Right atrium auricular region (tissue), 2 donors: Measurements from ENCODE around the gene PDYN. TPM values are rescaled to one million over a fixed set of nuclear protein-coding genes. Genes with fewer than 3 reads are reported as not detected.

ENCODE experiments used
- DNase-seq: peaks from one replicate; pipeline ENCODE4 v3.0.0-alpha.2; 2019; ENCODE audit warnings: low spot score
- H3K27ac ChIP-seq, 2 donors: fragments of 200-600 bp; sonication (generic); 1 replicate in 1 of 2; 2 replicates in 1 of 2; pipeline ENCODE4 v1.5.1; 2016 to 2019
- H3K27me3 ChIP-seq, 2 donors: fragments of 200-600 bp; sonication (generic); one replicate each; pipeline versions ENCODE4 v1.5.1 to v1.6.0; 2017 to 2019
- H3K36me3 ChIP-seq: fragments of 200-600 bp; sonication (generic); one replicate; pipeline ENCODE4 v1.5.1; 2016
- H3K4me1 ChIP-seq, 2 donors: fragments of 200-600 bp; sonication (generic); one replicate each; pipeline versions ENCODE4 v1.5.1 to v1.6.0; 2017 to 2019
- H3K4me3 ChIP-seq, 2 donors: fragments of 200-600 bp; sonication (generic); 1 replicate in 1 of 2; 2 replicates in 1 of 2; pipeline ENCODE4 v1.5.1; 2017 to 2019; ENCODE audit warnings: mild to moderate bottlenecking in 1 of 2, moderate library complexity in 1 of 2
- H3K9me3 ChIP-seq, 2 donors: fragments of 200-600 bp; sonication (generic); one replicate each; pipeline ENCODE4 v1.5.1; 2019
- CTCF ChIP-seq, 2 donors: fragments of 200-600 bp; sonication (generic); IDR thresholded peaks; one replicate each; pipeline ENCODE4 v1.5.1; 2019; ENCODE audit warnings: antibody characterized with exemption in 2 of 2
- total RNA-seq, 2 donors: library from RNA; depleted of rRNA; stranded (reverse); fragments of >200 nt; gene quantifications; one replicate each; pipeline ENCODE4 v1.1.0, GENCODE V29; 2016

Gene PDYN
- total RNA-seq, 2 donors from 2014 or later, result not detected

- Histone ChIP-seq H3K27me3 (no peaks in the 10 kb centered on the region), H3K36me3 (peaks cover 7% of the 10 kb centered on the region), H3K27ac (no peak overlapping the region), H3K4me1 (peaks cover 0 to 49% of the 10 kb centered on the region in 2 donors), H3K4me3 (no peak overlapping the region), H3K9me3 (no peaks in the 10 kb centered on the region)
- DNase-seq, result no peak
- no peak for TF ChIP-seq CTCF (IDR thresholded peaks at IDR 0.05)
These were observed 55.2 kb downstream of the PDYN start for GRCh38 chr20:1938464-1939269.

DNA sequence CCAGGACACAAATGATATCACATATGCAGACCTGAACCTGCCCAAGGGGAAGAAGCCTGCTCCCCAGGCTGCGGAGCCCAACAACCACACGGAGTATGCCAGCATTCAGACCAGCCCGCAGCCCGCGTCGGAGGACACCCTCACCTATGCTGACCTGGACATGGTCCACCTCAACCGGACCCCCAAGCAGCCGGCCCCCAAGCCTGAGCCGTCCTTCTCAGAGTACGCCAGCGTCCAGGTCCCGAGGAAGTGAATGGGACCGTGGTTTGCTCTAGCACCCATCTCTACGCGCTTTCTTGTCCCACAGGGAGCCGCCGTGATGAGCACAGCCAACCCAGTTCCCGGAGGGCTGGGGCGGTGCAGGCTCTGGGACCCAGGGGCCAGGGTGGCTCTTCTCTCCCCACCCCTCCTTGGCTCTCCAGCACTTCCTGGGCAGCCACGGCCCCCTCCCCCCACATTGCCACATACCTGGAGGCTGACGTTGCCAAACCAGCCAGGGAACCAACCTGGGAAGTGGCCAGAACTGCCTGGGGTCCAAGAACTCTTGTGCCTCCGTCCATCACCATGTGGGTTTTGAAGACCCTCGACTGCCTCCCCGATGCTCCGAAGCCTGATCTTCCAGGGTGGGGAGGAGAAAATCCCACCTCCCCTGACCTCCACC lies 56.4 kb downstream of the PDYN start:
- H3K4me3 ChIP-seq, result no peak overlapping the region
- no peaks in the 10 kb centered on the region for H3K9me3 ChIP-seq
- no peak for TF ChIP-seq CTCF (IDR thresholded peaks at IDR 0.05)
- peaks cover 7% of the 10 kb centered on the region for H3K36me3 ChIP-seq
- peaks cover 0 to 45% of the 10 kb centered on the region in 2 donors for H3K4me1 ChIP-seq
- DNase-seq, result no peak
- peak overlapping the region in 1 of 2 donors; percentile 20 for H3K27ac ChIP-seq
- H3K27me3 ChIP-seq, result no peaks in the 10 kb centered on the region

GRCh38 chr20:1935696-1936366 lies 58.0 kb downstream of the PDYN start:
- no peak for TF ChIP-seq CTCF (IDR thresholded peaks at IDR 0.05)
- Histone ChIP-seq H3K4me3 (no peak overlapping the region), H3K36me3 (peaks cover 7% of the 10 kb centered on the region), H3K4me1 (peaks cover 0 to 30% of the 10 kb centered on the region in 2 donors), H3K9me3 (no peaks in the 10 kb centered on the region), H3K27ac (peak overlapping the region; percentile 82 to 84), H3K27me3 (no peaks in the 10 kb centered on the region)
- DNase-seq, result peak; percentile 73

DNA sequence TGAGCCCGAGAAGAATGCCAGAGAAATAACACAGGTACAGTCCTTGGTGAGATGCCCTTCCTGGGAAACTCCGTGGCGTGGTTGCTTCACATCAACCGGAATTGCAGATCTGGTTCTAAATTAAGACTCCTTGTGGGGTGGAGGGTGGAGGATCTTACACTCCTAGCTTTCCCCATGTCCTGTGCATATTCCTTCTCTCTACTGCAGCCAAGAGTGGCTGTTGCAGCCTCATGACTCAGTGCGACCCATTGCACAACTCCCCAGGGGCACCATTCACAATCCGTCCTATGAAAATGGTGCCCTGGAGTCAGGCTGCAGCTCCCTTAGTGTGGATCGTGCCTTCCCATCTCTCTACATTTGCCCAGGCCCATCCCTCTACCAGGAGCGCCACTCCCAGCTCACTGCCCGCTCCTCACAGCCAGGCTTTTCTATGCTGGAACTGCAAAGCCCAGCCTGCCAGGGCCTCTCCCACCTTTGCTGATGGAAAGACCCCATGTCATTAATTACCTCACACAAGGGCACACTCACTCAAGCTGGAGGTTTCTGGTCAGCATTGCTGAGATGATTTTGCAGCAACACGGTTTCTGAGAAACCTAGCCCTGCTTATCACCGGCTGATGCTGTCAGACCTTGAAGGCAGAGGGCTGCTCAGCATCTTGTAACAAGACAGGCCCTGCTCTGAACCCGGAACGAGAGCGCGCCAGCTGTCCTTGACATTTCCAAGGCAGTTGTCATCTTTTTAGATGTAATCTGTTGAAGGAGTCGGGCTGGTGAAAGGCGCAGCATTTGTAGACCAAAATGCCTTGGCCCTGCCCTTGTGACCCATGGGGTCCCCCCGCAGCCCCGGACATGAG lies 58.9 kb downstream of the PDYN start:
- Histone ChIP-seq H3K27ac (peak overlapping the region; percentile 82 to 84), H3K4me3 (no peak overlapping the region), H3K27me3 (no peaks in the 10 kb centered on the region), H3K36me3 (peaks cover 7% of the 10 kb centered on the region), H3K9me3 (no peaks in the 10 kb centered on the region), H3K4me1 (peaks cover 0 to 34% of the 10 kb centered on the region in 2 donors)
- peak; percentile 96 for DNase-seq
- TF ChIP-seq CTCF (IDR thresholded peaks at IDR 0.05), result no peak

DNA sequence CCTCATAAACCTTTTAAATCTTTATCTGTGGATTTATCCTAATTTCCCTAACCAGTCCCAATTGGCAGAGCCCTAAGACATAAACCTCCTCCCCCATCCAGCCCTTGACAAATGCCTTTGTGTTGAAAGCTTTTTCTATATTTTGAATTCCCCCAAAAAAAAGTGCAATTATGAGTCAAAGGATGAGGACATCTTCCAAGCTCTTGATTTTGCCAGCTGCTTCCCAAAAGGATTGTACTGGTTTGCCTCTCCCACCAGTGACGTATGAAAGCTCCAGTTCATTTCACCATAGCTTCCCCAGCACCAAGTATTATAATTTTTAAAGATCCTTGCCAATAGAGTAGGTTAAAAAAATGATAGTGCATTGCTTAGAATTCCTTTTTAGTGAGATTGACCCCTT lies 59.7 kb downstream of the PDYN start:
- Histone ChIP-seq H3K4me3 (no peak overlapping the region), H3K36me3 (peaks cover 7% of the 10 kb centered on the region), H3K27ac (peak overlapping the region; percentile 82 to 84), H3K27me3 (no peaks in the 10 kb centered on the region), H3K4me1 (peaks cover 0 to 41% of the 10 kb centered on the region in 2 donors), H3K9me3 (no peaks in the 10 kb centered on the region)
- no peak for DNase-seq
- TF ChIP-seq CTCF (IDR thresholded peaks at IDR 0.05), result no peak
